ENCODE measurements around the gene DLG2.

- TF ChIP-seq CTCF (IDR thresholded peaks at IDR 0.05) (no peak), POLR2A (IDR thresholded peaks at IDR 0.05) (no peak)
These were observed 1844.8 kb downstream of the DLG2 start for GRCh38 chr11:83782329-83782728.
